LNCAP (cell line): ENCODE results near the gene CEP85.

Experiments
- CTCF ChIP-seq: fragments of 450-650 bp; IDR thresholded peaks from 2 replicates; pipeline ENCODE4 v1.5.1; 2017; ENCODE audit warnings: mild to moderate bottlenecking

CEP85 gene

GRCh38 chr1:26212726-26213125, 21.3 kb upstream of the CEP85 start:
- TF ChIP-seq CTCF: no peak

GRCh38 chr1:26213335-26213905, 20.6 kb upstream of the CEP85 start:
- TF ChIP-seq CTCF: no peak

GRCh38 chr1:26215246-26215645, 18.8 kb upstream of the CEP85 start:
- no peak for TF ChIP-seq CTCF

DNA sequence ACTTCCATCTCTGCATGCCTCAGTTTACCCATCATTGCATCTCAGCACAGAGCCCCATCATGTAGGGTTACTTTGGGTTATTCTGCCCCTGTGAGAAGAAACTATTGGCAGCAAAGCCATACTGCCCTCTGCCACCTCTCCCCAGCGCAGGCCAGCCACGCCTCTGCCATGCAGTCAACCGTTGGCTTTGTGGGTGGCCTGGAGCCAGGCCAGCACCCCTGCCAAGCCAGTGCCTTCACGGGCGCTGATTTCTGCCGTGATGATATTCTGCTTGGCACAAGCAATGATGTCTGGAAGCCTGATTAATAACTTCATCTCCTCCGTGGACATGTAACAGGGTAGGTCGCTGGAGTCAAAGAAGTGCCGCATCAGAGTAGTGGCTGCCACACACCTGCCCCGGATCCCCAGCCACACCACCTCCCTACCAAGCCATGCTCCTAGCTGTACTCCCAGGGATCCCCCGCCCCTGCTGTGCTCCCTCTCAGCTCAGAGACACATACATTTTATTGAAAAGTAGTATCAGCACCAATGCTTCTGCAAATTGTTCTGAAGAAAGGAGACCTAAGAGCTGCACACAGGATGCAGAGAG, 15.0 kb upstream of the CEP85 start:
- no peak for TF ChIP-seq CTCF

DNA sequence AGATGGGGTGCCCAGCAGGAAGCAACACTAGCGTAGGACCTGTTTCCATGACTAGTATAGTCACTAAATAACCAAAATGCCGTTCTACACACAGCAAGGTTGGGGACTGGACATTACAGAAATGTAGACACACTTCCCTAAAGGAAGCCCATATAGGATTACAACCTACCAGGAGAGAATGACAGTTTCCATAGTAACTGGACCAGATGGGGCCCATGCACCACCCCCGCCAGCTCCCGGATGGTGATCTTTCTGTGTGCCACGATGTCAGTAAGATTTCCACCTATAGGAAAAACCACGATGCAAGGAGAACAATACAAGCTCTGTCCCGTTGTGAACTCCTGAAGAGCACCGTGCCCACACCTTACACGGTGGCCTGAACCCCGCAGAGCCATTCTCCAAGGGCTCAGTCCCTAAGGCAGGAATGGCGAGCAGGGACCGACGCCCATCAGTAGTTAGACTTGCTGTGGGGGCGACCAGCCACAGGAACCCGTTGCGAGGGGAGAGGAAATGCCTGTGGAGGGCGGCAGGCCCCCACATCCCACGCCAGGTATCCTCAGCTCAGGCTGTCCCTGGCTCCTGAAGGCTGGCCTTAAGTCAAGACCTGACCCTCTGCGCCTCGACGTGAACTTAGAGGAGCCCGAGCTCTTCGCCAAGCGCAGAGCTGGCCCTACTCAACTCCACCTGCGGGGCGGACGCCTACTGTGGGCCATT, 13.6 kb upstream of the CEP85 start:
- TF ChIP-seq CTCF: no peak

DNA sequence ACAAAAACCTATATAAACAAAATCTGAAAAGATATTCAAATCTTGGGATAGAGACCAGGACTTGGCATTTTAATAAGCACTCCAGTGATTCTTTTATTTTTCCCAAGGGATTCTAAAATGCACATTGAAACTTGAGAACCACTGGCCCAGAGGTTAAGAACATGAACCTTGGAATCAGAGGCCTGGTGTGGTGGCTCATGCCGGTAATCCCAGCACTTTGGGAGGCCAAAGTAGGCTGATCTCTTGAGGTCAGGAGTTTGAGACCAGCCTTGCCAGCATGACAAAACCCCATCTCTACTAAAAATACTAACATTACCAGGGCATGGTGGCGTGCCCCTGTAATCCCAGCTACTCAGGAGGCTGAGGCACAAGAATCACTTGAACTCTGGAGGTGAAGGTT, 12.9 kb upstream of the CEP85 start:
- no peak for TF ChIP-seq CTCF

DNA sequence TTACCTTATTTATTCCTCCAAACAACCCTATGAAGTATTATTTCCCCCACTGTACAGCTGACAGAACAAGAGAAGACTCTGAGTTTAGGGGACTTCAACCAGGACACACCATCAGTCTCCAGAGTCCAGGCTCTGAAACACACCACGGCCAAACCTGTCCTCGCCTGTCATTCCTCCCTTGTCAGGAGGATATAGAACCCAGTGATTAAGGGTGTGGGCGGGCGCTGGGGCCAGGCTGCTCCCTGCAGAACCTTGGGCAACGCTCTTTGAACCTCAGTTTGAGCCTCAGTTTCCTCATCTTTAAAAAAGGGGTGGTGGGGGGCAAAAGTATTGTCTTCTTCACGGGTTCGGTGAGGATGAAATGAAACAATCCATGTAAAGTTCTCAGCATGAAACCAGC, 9.4 kb upstream of the CEP85 start:
- no peak for TF ChIP-seq CTCF
